GM21717 (cell line): ENCODE measurements around the gene KCNE5.
"Not testable (repeated sequence)": the region's sequence is repeated elsewhere in the genome, so short reads cannot be mapped to it uniquely, and the experiment has no call there.

ENCODE experiments used
- ATAC-seq: cut with Tn5 transposase; IDR thresholded peaks from one replicate; pipeline ENCODE4 v1.9.1; 2021; ENCODE audit warnings: mild to moderate bottlenecking, moderate library complexity; ENCODE audit not compliant: unreplicated experiment

Gene KCNE5

GRCh38 chrX:109619771-109620170, 5.2 kb downstream of the KCNE5 start:
- ATAC-seq: no peak

- no peak for ATAC-seq
Observed at GRCh38 chrX:109614951-109615350, 10.0 kb downstream of the KCNE5 start.

GRCh38 chrX:109601486-109601885, 23.5 kb downstream of the KCNE5 start:
- ATAC-seq: no peak

GRCh38 chrX:109600237-109600651, 24.7 kb downstream of the KCNE5 start:
- no peak for ATAC-seq

- no peak for ATAC-seq
Observed at GRCh38 chrX:109596015-109596414, 29.0 kb downstream of the KCNE5 start.

- ATAC-seq: no peak
Observed at GRCh38 chrX:109590176-109590575, 34.8 kb downstream of the KCNE5 start.

- no peak for ATAC-seq
Observed at GRCh38 chrX:109585488-109585887, 39.5 kb downstream of the KCNE5 start.

- no peak for ATAC-seq
Observed at GRCh38 chrX:109578916-109579315, 46.1 kb downstream of the KCNE5 start.

- ATAC-seq: no peak
Observed at GRCh38 chrX:109577055-109577454, 47.9 kb downstream of the KCNE5 start.

GRCh38 chrX:109576083-109576482, 48.9 kb downstream of the KCNE5 start:
- not testable (repeated sequence) for ATAC-seq
